ENCODE measurements around the gene CNTN4.
"Not testable (repeated sequence)": the region's sequence is repeated elsewhere in the genome, so short reads cannot be mapped to it uniquely, and the experiment has no call there.

Gene CNTN4

GRCh38 chr3:2898591-2899353 is 800.1 kb downstream of the CNTN4 start:
- TF ChIP-seq CTCF (IDR thresholded peaks at IDR 0.05; ENCODE audit: insufficient read depth, low read depth, low read length, missing control alignments) = no peak
- DNase-seq (ENCODE audit: low read depth) = no peak
- no peak overlapping the region for H3K4me3 ChIP-seq (ENCODE audit: low read depth, low read length)

- no peak for DNase-seq (ENCODE audit: low read depth)
These were observed 805.4 kb downstream of the CNTN4 start for GRCh38 chr3:2904054-2904453.

GRCh38 chr3:2908693-2909351 is 810.2 kb downstream of the CNTN4 start:
- no peak for DNase-seq (ENCODE audit: low read depth)
- TF ChIP-seq CTCF (IDR thresholded peaks at IDR 0.05; ENCODE audit: insufficient read depth, low read depth, low read length, missing control alignments) = no peak
- H3K4me3 ChIP-seq (ENCODE audit: low read depth, low read length) = no peak overlapping the region

More at GRCh38 chr3:2904054-2904453, 805.4 kb downstream of the CNTN4 start:
- no peak overlapping the region for H3K4me3 ChIP-seq (ENCODE audit: low read depth, low read length)
- TF ChIP-seq CTCF (IDR thresholded peaks at IDR 0.05; ENCODE audit: insufficient read depth, low read depth, low read length, missing control alignments) = no peak

- DNase-seq (ENCODE audit: low read depth) = peak; percentile 9
- TF ChIP-seq CTCF (IDR thresholded peaks at IDR 0.05; ENCODE audit: insufficient read depth, low read depth, low read length, missing control alignments) = no peak
These were observed 812.3 kb downstream of the CNTN4 start for GRCh38 chr3:2910997-2911396.

GRCh38 chr3:2915826-2916225 is 817.2 kb downstream of the CNTN4 start:
- DNase-seq (ENCODE audit: low read depth) = no peak
- no peak overlapping the region for H3K4me3 ChIP-seq (ENCODE audit: low read depth, low read length)
- no peak for TF ChIP-seq CTCF (IDR thresholded peaks at IDR 0.05; ENCODE audit: insufficient read depth, low read depth, low read length, missing control alignments)

More at GRCh38 chr3:2910997-2911396, 812.3 kb downstream of the CNTN4 start:
- no peak overlapping the region for H3K4me3 ChIP-seq (ENCODE audit: low read depth, low read length)

GRCh38 chr3:2916640-2917039 is 818.0 kb downstream of the CNTN4 start:
- not testable (repeated sequence) for DNase-seq (ENCODE audit: low read depth); H3K4me3 ChIP-seq (ENCODE audit: low read depth, low read length)

GRCh38 chr3:2920103-2920502 is 821.4 kb downstream of the CNTN4 start:
- no peak overlapping the region for H3K4me3 ChIP-seq (ENCODE audit: low read depth, low read length)
- no peak for TF ChIP-seq CTCF (IDR thresholded peaks at IDR 0.05; ENCODE audit: insufficient read depth, low read depth, low read length, missing control alignments)
- DNase-seq (ENCODE audit: low read depth) = peak; percentile 68
